ENCODE data around the gene AHRR.

GRCh38 chr5:424301-425110, 103.0 kb downstream of the AHRR start:
- TF ChIP-seq CTCF (conservative IDR thresholded peaks at IDR 0.05; ENCODE audit: low read depth, low read length), result no peak
- TF ChIP-seq USF2 (IDR thresholded peaks at IDR 0.05; ENCODE audit: low read depth, low read length), result no peak
- no peak for TF ChIP-seq BHLHE40 (IDR thresholded peaks at IDR 0.05; ENCODE audit: low read depth, low read length)
